ENCODE measurements around the gene KIF1B. TPM values are rescaled to one million over a fixed set of nuclear protein-coding genes. Genes with fewer than 3 reads are reported as not detected.
A peak's percentile ranks its signal among the peaks of the same experiment; 100 is the strongest.

The KIF1B gene
- total and polyA plus RNA-seq, 9 of the 15 experiments (the other 6 are each of a cell fraction or from before 2014, with no cell fraction given) = 2.8 to 19.8 (median 11.9) TPM

DNA sequence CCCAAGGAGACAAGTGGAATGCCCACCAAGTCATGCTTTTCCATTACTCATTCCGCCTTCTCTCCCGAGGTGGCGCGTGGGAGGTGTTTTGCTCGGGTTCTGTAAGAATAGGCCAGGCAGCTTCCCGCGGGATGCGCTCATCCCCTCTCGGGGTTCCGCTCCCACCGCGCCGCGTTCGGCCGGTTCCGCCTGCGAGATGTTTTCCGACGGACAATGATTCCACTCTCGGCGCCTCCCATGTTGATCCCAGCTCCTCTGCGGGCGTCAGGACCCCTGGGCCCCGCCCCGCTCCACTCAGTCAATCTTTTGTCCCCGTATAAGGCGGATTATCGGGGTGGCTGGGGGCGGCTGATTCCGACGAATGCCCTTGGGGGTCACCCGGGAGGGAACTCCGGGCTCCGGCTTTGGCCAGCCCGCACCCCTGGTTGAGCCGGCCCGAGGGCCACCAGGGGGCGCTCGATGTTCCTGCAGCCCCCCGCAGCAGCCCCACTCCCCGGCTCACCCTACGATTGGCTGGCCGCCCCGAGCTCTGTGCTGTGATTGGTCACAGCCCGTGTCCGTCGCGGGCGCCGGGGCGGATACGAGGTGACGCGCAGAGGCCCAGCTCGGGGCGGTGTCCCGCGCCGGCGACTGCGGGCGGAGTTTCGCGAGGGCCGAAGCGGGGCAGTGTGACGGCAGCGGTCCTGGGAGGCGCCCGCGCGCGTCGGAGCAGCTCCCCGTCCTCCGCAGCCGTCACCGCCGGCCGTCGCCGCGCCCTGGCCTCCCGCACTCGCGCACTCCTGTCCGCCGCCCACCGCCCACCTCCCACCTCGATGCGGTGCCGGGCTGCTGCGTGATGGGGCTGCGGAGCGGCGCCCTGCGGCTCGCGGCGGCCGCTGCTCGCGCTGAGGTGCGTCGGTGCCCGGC, at the start of gene KIF1B (continued):
- TF ChIP-seq, protein P1, sequence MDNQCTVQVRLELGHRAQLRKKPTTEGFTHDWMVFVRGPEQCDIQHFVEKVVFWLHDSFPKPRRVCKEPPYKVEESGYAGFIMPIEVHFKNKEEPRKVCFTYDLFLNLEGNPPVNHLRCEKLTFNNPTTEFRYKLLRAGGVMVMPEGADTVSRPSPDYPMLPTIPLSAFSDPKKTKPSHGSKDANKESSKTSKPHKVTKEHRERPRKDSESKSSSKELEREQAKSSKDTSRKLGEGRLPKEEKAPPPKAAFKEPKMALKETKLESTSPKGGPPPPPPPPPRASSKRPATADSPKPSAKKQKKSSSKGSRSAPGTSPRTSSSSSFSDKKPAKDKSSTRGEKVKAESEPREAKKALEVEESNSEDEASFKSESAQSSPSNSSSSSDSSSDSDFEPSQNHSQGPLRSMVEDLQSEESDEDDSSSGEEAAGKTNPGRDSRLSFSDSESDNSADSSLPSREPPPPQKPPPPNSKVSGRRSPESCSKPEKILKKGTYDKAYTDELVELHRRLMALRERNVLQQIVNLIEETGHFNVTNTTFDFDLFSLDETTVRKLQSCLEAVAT (IDR thresholded peaks at IDR 0.05) = peak; percentile 7 to 98; a peak in 2 of 4 replicates
- TF ChIP-seq HNRNPL (IDR thresholded peaks at IDR 0.05; ENCODE audit: low read depth, low read length) (0 out of 2 replicates have a peak, but pooled peaks have one; percentile 59), NFRKB (IDR thresholded peaks at IDR 0.05; ENCODE audit: low read depth) (no peak), CBX2 (IDR thresholded peaks at IDR 0.05; ENCODE audit: insufficient read depth, low read length, poor library complexity, severe bottlenecking) (no peak), SMAD2 (IDR thresholded peaks at IDR 0.05; ENCODE audit: low read depth, low read length) (no peak)
- TF ChIP-seq, protein P2, sequence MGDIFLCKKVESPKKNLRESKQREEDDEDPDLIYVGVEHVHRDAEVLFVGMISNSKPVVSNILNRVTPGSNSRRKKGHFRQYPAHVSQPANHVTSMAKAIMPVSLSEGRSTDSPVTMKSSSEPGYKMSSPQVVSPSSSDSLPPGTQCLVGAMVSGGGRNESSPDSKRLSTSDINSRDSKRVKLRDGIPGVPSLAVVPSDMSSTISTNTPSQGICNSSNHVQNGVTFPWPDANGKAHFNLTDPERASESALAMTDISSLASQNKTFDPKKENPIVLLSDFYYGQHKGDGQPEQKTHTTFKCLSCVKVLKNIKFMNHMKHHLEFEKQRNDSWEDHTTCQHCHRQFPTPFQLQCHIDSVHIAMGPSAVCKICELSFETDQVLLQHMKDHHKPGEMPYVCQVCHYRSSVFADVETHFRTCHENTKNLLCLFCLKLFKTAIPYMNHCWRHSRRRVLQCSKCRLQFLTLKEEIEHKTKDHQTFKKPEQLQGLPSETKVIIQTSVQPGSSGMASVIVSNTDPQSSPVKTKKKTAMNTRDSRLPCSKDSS (IDR thresholded peaks at IDR 0.05; ENCODE audit: low read depth, partially characterized antibody) = no peak
- TF ChIP-seq, protein P3, sequence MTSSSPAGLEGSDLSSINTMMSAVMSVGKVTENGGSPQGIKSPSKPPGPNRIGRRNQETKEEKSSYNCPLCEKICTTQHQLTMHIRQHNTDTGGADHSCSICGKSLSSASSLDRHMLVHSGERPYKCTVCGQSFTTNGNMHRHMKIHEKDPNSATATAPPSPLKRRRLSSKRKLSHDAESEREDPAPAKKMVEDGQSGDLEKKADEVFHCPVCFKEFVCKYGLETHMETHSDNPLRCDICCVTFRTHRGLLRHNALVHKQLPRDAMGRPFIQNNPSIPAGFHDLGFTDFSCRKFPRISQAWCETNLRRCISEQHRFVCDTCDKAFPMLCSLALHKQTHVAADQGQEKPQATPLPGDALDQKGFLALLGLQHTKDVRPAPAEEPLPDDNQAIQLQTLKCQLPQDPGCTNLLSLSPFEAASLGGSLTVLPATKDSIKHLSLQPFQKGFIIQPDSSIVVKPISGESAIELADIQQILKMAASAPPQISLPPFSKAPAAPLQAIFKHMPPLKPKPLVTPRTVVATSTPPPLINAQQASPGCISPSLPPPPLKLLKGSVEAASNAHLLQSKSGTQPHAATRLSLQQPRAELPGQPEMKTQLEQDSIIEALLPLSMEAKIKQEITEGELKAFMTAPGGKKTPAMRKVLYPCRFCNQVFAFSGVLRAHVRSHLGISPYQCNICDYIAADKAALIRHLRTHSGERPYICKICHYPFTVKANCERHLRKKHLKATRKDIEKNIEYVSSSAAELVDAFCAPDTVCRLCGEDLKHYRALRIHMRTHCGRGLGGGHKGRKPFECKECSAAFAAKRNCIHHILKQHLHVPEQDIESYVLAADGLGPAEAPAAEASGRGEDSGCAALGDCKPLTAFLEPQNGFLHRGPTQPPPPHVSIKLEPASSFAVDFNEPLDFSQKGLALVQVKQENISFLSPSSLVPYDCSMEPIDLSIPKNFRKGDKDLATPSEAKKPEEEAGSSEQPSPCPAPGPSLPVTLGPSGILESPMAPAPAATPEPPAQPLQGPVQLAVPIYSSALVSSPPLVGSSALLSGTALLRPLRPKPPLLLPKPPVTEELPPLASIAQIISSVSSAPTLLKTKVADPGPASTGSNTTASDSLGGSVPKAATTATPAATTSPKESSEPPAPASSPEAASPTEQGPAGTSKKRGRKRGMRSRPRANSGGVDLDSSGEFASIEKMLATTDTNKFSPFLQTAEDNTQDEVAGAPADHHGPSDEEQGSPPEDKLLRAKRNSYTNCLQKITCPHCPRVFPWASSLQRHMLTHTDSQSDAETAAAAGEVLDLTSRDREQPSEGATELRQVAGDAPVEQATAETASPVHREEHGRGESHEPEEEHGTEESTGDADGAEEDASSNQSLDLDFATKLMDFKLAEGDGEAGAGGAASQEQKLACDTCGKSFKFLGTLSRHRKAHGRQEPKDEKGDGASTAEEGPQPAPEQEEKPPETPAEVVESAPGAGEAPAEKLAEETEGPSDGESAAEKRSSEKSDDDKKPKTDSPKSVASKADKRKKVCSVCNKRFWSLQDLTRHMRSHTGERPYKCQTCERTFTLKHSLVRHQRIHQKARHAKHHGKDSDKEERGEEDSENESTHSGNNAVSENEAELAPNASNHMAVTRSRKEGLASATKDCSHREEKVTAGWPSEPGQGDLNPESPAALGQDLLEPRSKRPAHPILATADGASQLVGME (CRISPR knock-in tag; IDR thresholded peaks at IDR 0.05) = no peak
- TF ChIP-seq, protein P4, sequence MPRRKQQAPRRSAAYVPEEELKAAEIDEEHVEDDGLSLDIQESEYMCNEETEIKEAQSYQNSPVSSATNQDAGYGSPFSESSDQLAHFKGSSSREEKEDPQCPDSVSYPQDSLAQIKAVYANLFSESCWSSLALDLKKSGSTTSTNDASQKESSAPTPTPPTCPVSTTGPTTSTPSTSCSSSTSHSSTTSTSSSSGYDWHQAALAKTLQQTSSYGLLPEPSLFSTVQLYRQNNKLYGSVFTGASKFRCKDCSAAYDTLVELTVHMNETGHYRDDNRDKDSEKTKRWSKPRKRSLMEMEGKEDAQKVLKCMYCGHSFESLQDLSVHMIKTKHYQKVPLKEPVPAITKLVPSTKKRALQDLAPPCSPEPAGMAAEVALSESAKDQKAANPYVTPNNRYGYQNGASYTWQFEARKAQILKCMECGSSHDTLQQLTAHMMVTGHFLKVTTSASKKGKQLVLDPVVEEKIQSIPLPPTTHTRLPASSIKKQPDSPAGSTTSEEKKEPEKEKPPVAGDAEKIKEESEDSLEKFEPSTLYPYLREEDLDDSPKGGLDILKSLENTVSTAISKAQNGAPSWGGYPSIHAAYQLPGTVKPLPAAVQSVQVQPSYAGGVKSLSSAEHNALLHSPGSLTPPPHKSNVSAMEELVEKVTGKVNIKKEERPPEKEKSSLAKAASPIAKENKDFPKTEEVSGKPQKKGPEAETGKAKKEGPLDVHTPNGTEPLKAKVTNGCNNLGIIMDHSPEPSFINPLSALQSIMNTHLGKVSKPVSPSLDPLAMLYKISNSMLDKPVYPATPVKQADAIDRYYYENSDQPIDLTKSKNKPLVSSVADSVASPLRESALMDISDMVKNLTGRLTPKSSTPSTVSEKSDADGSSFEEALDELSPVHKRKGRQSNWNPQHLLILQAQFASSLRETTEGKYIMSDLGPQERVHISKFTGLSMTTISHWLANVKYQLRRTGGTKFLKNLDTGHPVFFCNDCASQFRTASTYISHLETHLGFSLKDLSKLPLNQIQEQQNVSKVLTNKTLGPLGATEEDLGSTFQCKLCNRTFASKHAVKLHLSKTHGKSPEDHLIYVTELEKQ (CRISPR knock-in tag; IDR thresholded peaks at IDR 0.05) = no peak
- TF ChIP-seq, protein P5, sequence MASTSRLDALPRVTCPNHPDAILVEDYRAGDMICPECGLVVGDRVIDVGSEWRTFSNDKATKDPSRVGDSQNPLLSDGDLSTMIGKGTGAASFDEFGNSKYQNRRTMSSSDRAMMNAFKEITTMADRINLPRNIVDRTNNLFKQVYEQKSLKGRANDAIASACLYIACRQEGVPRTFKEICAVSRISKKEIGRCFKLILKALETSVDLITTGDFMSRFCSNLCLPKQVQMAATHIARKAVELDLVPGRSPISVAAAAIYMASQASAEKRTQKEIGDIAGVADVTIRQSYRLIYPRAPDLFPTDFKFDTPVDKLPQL (IDR thresholded peaks at IDR 0.05; ENCODE audit: extremely low read depth, insufficient read length) = no peak
- TF ChIP-seq, protein P6, sequence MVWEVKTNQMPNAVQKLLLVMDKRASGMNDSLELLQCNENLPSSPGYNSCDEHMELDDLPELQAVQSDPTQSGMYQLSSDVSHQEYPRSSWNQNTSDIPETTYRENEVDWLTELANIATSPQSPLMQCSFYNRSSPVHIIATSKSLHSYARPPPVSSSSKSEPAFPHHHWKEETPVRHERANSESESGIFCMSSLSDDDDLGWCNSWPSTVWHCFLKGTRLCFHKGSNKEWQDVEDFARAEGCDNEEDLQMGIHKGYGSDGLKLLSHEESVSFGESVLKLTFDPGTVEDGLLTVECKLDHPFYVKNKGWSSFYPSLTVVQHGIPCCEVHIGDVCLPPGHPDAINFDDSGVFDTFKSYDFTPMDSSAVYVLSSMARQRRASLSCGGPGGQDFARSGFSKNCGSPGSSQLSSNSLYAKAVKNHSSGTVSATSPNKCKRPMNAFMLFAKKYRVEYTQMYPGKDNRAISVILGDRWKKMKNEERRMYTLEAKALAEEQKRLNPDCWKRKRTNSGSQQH (CRISPR knock-in tag; IDR thresholded peaks at IDR 0.05) = no peak
